Measurements from ENCODE around the gene FOLR2.

GRCh38 chr11:72234920-72235319, 18.3 kb downstream of the FOLR2 start:
- TF ChIP-seq CTCF (IDR thresholded peaks at IDR 0.05) (no peak), POLR2AphosphoS5 (IDR thresholded peaks at IDR 0.05; ENCODE audit: low read depth, low read length) (no peak), TCF7L2 (IDR thresholded peaks at IDR 0.05; ENCODE audit: low read depth, low read length) (no peak), SIN3A (IDR thresholded peaks at IDR 0.05; ENCODE audit: borderline replicate concordance, insufficient read depth, low read depth, low read length) (no peak)
- TF ChIP-seq, protein P1, sequence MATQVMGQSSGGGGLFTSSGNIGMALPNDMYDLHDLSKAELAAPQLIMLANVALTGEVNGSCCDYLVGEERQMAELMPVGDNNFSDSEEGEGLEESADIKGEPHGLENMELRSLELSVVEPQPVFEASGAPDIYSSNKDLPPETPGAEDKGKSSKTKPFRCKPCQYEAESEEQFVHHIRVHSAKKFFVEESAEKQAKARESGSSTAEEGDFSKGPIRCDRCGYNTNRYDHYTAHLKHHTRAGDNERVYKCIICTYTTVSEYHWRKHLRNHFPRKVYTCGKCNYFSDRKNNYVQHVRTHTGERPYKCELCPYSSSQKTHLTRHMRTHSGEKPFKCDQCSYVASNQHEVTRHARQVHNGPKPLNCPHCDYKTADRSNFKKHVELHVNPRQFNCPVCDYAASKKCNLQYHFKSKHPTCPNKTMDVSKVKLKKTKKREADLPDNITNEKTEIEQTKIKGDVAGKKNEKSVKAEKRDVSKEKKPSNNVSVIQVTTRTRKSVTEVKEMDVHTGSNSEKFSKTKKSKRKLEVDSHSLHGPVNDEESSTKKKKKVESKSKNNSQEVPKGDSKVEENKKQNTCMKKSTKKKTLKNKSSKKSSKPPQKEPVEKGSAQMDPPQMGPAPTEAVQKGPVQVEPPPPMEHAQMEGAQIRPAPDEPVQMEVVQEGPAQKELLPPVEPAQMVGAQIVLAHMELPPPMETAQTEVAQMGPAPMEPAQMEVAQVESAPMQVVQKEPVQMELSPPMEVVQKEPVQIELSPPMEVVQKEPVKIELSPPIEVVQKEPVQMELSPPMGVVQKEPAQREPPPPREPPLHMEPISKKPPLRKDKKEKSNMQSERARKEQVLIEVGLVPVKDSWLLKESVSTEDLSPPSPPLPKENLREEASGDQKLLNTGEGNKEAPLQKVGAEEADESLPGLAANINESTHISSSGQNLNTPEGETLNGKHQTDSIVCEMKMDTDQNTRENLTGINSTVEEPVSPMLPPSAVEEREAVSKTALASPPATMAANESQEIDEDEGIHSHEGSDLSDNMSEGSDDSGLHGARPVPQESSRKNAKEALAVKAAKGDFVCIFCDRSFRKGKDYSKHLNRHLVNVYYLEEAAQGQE (IDR thresholded peaks at IDR 0.05; ENCODE audit: insufficient read depth in 1 of 2, low read depth in 2 of 2, low read length in 1 of 2) = no peak

All from Panc1 (cell line).